HG03439 (cell line): ENCODE measurements around the gene NDOR1.

Source experiments
- ATAC-seq: cut with Tn5 transposase; IDR thresholded peaks from one replicate; pipeline ENCODE4 v1.9.1; 2021; ENCODE audit warnings: mild to moderate bottlenecking, moderate library complexity; ENCODE audit not compliant: unreplicated experiment

NDOR1 gene

DNA sequence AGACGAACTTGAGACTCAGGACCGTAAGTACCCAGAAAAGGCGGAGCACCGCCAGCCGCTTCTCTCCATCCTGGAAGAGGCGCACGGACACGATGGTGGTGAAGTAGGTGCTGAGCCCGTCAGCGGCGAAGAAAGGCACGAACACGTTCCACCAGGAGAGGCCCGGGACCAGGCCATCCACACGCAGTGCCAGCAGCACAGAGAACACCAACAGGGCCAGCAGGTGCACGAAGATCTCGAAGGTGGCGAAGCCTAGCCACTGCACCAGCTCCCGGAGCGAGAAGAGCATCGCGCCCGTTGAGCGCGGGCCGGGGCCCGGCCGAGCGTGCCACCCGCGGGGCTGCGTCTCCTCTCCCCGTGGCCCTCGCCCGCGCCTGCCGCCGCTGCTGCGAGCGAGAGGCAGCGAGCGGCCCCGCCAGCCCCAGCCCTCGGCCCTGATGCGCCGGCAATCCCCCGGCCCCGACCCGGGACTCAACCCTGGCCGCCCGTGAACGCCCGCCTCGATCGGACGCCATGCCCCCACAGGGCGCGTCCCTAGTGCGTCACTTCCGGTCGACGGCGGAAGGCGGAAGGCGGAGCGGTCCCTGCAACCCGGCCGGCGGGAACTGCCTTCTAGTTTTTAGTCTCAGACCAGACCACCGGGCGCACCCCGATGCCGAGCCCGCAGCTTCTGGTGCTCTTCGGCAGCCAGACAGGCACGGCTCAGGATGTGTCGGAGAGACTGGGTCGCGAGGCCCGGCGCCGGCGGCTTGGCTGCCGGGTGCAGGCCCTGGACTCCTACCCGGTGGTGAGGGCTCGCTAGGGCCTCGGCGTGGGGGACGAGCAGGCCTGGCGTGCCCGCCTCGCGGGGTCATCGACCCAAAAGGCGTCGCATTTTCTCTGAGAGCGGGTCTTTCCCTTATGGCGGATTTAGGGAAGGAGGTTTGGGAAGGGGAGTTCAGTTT, at the start of gene NDOR1, which contains the start of gene TMEM203:
Gene NDOR1, plus strand, starts transcription at position 575 of the 944 bp plus-strand sequence. Its CDS starts 78 bp downstream, at position 653.
Gene TMEM203, minus strand, starts transcription at position 523 of the 944 bp plus-strand sequence. Its CDS starts 234 bp downstream, at position 289.
- peak; percentile 43 for ATAC-seq

DNA sequence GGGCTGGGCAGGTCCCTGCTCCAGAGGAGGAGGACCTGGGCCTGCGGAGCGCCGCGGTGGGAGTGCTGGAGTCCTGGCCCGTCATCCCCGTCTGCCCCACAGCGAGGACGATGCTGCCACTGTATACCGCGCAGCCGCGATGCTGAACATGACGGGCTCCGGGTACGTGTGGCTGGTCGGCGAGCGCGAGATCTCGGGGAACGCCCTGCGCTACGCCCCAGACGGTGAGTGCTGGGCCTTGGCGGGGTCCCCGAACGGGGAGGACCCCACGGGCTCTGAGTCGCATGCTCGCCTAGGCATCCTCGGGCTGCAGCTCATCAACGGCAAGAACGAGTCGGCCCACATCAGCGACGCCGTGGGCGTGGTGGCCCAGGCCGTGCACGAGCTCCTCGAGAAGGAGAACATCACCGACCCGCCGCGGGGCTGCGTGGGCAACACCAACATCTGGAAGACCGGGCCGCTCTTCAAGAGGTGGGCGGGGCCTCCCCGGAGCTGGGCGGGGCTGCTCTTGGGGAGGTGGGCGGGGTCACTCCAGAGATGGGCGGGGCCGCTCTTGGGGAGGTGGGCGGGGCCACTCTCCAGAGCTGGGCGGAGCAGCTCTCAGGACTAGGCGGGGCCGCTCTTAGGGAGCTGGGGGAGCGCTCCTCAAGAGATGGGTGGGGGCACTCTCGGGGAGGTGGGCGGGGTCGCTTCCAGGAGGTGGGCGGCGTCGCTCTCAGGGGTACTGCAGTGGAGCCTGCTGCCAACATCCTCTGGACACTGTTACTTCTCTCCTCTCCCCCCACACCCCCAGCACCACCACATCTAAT, 48.7 kb upstream of the NDOR1 start:
- no peak for ATAC-seq

DNA sequence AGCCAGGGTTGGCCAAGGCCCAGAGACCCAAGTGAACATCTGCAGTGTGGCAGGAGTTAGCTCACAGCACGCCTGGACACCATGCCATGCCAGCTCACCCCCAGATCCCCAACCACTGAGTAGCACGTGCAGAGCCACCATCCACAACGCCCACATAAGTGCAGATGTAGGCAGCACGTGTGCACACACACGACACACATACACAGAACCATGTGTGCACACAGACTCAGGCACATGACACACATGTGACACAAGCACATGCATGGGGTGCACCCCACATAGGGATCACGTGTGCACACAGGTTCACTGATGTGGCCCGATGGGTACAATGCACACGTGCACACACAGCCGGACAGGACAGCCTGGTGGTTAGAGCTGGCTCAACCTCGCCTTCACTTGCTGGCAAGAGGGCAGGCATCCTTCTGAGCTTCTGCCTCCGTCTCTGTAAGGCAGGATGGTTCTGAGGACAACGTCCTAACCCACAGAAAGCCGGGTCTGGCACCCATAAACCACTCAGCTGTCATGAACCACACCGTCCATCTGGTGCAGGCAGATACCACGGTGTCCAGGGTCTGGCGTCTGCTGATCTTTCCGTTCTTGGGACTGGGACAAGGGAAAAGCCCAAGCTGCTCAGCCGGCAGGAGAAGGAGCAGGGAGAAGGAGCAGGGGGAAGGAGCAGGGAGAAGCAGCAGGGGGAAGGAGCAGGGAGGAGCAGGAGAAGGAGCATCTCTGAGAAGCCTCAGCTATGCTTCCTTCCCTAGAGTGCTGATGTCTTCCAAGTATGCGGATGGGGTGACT, 47.7 kb upstream of the NDOR1 start:
- ATAC-seq = no peak

DNA sequence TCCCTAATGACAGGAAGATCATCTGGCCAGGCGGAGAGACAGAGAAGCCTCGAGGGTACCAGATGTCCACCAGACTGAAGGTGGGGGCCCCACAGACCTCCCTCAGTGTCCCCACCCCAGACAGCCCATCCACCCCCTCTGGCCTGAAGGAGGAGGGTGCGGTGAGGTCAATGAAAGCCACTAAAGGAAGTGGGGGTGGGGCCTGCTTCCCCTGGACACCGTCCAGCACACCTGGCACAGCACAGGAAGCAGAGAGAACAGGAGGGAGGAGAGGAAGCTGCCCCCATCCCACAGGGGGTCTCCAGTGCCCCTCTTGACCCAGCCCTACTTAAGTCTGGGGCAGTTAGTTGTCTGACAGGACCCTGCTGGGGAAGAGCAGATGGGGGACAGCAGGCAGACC, 46.9 kb upstream of the NDOR1 start:
- no peak for ATAC-seq

DNA sequence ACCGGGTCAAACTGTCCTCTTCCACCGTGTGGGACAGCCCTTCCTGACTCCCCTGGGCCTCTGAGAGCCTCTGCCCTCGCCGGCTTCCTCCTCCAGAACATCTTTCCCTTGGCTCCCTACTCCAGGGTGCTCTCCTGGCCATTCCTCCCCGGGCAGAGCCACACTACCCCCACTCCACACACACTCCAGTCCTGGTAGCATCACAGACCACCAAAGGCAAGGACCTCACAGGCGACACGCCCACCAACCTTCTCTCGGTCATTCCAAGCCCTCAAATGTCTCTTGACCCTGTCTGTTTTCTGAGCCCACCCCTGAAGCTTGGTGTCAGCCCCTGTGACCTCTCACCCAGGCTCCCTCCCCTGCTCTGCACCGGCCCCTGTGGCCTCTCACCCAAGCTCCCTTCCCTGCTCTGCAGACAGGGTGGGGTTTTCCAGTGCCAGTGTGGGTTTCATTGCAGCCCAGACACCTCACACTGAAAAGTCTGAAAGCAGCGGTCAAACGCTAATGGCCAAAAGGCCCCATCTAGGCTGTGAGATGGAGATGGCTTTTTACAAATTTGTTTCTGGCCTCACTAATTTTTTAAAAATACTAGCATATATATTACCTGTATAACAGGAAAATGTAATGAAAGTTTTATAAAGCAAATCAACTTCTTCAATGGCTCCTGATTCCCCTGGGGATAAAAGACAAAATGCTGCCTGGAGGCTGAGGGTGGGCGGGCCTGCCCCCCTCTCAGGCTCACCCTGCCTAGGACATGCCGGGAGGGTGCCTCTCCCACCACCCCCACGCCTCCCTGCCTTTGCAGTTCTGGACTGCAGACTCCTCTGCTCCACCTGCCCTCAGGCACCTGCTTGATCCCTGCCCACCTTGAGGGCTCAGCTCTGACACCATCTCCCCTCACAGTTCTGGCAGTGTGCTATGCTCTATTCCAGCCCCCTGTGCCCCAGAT, 46.1 kb upstream of the NDOR1 start:
- ATAC-seq = no peak

DNA sequence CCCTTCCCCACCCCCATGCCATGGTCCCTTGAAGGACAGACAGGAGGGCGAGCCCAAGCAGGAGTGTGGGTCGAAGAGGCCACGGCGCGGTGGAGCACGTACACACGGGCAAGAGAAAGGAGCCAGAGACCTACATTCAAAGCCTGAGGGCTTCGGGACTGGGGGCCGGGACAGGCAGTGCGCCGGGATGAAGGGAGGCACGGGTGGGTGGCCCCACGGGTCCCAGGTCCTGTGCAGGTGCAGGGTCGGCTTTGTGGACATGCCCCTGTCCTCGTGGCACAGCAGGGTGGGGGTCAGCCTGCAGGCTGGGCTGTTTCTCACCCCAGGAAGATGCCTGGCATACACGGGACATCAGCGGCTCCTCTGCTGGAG, 45.5 kb upstream of the NDOR1 start:
- ATAC-seq = no peak

DNA sequence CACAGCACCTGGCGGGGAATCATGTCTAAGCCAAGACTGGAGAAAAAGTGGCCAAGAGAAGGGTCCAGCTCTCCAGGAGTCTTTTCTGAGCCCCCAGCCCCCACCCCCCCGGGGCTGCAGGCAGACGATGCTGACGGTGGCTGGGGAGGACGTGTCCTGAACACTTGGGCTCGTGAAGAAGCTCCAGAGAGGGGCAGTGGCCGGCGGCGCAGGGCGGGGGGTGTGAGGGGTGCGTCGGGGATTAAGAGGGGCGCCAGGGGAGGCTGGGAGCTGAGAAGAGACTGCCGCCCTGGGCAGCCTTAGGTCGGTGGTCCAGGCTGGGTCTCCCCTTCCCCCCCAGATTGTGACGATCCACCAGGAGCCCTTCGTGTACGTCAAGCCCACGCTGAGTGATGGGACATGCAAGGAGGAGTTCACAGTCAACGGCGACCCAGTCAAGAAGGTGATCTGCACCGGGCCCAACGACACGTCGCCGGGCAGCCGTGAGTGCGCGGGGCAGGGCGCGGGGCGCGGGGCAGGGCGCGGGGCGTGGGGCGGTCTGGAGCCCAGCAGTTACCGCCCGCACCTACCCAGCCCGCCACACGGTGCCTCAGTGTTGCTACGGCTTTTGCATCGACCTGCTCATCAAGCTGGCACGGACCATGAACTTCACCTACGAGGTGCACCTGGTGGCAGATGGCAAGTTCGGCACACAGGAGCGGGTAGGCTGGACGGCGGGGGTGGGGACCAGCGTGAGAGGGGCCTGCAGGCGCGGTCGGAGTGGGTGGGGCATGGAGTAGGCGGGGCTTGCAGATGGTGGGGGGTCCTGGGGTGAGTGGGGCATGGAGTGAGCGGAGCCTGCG, 44.6 kb upstream of the NDOR1 start:
- ATAC-seq = no peak

DNA sequence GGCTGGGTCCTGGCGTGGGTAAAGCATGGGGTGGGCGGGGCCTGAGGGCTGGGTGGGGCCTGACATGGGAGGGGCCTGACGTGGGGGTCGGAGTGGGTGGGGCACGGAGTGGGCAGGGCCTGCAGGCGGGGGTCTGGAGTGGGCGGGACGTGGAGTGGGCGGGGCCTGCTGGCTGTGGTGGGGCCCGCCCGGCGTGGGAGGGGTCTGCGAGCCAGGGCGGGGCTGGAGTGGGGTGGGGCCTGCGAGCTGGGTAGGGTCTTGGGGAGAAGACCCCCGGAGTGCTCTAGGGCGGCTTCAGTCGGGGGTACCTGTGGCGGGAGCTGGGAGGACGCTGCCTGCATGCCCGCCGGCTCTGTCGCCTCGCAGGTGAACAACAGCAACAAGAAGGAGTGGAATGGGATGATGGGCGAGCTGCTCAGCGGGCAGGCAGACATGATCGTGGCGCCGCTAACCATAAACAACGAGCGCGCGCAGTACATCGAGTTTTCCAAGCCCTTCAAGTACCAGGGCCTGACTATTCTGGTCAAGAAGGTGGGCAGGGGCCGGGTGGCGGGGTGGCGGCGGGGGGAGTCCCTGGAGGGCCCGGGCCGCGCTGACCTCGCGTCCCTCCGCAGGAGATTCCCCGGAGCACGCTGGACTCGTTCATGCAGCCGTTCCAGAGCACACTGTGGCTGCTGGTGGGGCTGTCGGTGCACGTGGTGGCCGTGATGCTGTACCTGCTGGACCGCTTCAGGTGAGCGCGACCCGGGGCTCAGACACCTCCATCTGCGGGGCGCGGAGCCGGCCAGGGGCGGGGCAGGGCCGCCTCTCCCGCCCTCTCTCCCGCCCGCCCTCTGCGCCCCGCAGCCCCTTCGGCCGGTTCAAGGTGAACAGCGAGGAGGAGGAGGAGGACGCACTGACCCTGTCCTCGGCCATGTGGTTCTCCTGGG, 43.7 kb upstream of the NDOR1 start:
- no peak for ATAC-seq

DNA sequence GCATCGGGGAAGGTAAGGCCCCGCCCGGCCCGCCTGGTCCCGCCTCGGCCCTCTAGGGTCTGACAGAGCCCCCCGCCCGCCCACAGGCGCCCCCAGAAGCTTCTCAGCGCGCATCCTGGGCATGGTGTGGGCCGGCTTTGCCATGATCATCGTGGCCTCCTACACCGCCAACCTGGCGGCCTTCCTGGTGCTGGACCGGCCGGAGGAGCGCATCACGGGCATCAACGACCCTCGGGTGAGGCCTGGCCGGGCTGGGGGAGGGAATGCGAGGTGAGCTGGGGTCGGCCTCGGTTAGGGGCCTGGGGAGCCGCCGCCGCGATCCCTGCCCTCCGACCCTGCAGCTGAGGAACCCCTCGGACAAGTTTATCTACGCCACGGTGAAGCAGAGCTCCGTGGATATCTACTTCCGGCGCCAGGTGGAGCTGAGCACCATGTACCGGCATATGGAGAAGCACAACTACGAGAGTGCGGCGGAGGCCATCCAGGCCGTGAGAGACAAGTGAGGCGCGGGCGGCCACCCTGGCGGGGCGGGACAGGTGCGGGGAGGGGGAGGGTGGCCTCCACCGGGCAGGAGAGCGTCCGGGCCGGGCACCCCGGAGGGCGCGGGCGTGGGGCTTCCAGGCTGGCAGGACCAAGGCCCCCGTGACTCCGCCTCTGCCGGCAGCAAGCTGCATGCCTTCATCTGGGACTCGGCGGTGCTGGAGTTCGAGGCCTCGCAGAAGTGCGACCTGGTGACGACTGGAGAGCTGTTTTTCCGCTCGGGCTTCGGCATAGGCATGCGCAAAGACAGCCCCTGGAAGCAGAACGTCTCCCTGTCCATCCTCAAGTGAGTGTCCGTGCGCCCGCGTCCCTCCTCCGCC, 42.8 kb upstream of the NDOR1 start:
- ATAC-seq = no peak

DNA sequence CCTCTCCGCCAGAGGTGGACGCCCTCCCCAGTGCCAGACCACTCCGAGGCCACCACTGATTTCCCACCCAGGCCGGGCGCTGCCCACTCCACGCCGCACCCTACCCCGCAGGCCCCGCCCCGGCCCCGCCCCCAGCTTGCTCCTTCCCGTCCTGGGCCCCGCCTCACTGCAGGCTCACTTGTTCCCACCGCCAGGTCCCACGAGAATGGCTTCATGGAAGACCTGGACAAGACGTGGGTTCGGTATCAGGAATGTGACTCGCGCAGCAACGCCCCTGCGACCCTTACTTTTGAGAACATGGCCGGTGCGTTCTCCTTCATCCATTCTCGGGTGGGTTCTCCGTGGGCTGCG, 42.2 kb upstream of the NDOR1 start:
- ATAC-seq = no peak

DNA sequence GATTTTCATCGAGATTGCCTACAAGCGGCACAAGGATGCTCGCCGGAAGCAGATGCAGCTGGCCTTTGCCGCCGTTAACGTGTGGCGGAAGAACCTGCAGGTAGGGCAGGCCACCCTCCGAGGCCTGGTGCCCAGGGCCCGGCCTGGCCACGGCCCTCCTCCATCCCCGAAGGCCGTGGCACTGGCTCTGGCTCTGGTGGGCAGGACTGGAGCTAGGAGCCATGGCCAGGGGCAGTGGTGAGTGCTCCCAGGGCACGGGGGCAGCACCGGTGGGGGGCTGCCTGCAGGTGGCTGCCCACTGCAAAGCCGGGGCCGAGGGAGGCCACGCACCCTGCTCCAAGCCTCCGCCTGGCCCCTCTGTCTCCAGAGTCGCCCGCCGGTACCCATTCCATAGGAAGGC, 41.7 kb upstream of the NDOR1 start:
- no peak for ATAC-seq

DNA sequence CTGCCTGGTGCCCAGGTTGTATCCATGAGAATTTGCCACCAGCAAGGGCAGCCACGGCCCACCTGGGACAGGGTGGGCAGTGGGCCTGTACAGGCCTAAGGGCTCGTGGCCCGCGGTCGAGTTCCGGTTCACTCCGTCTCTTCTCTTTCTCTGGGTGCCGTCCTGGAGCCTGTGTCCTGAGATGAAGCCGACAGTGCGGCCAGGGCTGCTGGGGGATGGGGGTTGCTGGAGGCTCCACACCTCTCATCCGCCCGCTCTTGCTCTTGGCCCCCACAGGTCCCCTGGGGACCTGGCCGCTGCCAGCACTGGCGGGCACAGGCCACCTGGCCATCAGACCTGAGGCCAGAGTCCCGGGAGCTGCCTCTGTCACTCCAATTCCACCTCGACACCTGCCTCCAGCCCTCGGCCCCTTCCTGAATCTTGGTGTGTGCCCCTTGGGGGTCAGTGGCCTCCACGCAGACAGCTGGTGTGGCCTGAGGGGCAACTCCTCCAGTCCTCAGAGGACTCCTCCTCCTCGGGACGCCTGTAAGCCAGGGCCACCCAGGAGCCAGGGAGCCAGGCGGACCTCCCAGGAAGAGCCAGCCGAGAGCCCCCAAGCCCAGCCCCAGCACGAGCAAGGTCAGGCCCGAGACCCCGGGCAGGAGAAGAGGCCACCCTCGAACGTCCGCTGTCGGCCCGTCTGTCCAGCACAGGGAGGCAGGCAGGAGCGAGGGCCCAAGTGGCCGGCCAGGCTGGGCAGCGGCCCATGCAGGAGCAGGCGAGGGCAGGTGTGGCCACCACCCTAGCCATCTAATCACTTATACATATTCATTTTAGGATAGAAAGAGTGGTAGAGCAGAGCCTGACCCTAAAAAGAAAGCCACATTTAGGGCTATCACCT, 40.9 kb upstream of the NDOR1 start:
- ATAC-seq = no peak

DNA sequence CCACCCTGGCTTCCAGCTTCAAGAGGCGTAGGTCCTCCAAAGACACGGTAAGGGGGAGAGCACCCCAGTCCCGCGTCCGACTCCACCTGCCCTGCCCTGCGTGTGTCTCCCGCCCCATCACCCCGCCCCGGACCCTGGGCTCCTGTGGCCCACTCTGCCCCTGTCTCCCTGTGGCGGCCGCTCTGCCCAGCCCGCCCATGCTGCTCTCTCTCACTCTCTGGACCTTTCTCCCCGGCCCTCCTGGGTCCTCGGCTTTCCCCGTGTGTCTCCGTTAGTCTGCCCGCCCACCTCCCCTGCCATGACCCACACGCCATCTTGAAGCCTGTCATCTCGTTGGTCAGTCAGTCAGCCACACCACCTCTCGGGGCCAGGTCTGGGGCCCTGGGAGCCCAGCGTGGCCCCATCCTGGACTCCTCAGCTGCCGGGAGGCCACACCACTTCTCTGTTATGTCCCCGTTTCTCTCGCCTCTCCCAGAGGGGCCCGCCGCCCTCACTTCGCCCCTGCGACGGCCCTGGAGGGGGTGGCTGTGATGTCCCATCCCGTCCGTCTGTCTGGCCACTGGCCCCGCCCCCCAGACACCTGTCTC, 40.2 kb upstream of the NDOR1 start:
- no peak for ATAC-seq

DNA sequence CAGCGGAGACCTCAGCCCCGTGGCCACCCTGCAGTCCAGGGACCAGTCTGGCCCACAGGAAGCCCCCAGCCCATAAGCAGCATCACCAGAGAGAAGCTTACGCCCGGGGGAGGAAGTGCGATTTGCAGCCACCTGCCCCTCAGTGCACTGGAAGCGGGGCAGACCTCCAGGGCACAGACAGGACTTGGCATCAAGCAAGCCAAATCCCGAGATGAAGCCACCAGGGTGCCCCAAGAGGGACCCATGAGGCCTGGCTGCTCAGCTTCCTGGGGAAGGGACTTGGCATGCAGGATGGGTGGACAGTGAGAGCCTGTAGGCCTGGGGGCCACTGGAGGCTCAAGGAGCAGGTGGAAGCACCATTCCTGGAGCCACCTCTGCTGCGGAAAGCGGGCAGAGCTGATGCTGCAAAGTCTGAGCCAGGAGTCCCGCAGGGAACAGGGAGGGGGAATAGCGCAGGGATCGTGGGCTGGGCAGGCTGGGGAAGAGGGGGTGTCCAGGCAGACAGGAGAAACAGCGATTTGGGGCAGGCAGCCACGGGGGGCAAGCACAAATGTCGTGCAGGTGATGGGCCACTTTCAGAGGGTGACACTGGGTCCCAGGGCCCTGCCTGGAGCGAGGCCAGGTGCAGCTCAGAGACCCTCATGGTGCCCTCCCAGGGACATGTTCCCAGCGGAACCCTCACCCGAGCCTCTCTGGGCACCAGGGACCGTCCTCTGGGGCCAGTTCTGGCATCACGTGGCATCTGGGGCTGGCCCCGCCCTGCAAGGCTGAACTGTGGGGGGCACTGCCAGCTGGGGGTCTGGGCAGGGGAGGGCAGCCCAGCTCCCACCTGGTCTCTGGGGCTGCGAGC, 38.9 kb upstream of the NDOR1 start:
- no peak for ATAC-seq

DNA sequence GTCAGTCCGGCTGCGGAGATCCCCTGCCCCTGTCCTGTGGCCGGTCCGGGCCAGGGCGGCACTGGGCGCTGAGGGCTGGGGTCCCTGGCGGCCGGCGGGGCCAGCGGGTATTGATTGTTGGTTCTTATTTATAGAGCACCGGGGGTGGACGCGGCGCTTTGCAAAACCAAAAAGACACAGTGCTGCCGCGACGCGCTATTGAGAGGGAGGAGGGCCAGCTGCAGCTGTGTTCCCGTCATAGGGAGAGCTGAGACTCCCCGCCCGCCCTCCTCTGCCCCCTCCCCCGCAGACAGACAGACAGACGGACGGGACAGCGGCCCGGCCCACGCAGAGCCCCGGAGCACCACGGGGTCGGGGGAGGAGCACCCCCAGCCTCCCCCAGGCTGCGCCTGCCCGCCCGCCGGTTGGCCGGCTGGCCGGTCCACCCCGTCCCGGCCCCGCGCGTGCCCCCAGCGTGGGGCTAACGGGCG, 38.2 kb upstream of the NDOR1 start:
- no peak for ATAC-seq
